HG03460 (cell line): ENCODE measurements around the gene SH3PXD2A.
"Not testable (repeated sequence)": the region's sequence is repeated elsewhere in the genome, so short reads cannot be mapped to it uniquely, and the experiment has no call there.

Experiments used
- ATAC-seq: cut with Tn5 transposase; IDR thresholded peaks from one replicate; pipeline ENCODE4 v1.9.1; 2021; ENCODE audit not compliant: unreplicated experiment

SH3PXD2A gene

GRCh38 chr10:103632871-103633270 lies 222.5 kb downstream of the SH3PXD2A start:
- not testable (repeated sequence) for ATAC-seq

DNA sequence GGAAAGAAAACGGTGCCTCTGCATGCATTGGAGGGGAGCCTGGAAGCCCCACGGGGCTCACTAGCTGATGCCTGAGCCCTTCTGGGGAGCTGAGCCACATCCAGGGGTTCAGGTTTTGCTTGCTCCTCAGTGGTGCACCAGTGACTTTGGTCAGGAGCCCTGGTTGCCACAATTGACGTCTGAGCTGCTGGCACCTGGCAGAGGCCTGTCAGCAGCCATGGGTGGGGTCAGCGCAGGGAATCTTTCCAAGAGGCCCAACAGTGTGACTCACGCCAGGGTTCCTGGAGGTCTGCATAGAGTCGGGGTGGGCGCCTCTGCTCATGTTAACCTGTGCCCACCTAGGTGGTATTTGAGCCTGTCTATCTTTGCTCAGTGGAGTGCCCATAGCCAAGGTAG lies 223.1 kb downstream of the SH3PXD2A start:
- no peak for ATAC-seq

- no peak for ATAC-seq
Observed at GRCh38 chr10:103630156-103630555, 225.2 kb downstream of the SH3PXD2A start.

GRCh38 chr10:103629581-103629980 lies 225.8 kb downstream of the SH3PXD2A start:
- no peak for ATAC-seq

DNA sequence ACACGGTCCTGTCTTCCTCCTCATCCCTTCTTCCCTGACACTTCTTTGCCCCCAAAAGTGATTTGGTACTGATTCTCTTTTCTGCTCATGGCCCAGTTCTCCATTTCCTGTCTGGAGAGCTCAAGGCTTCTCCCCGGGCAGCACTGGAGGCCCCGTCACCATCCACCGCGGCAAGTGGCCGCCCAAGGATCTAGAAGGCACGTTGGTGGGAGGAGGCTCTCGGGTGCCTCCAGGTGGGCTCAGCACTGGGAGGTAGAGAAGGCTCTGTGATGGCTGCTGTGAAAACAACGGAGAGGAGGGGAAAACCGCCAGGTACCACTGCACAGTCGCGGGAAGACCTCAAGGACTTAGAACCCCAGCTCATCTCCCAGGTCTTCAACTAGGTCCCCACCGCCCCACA lies 227.5 kb downstream of the SH3PXD2A start:
- no peak for ATAC-seq

DNA sequence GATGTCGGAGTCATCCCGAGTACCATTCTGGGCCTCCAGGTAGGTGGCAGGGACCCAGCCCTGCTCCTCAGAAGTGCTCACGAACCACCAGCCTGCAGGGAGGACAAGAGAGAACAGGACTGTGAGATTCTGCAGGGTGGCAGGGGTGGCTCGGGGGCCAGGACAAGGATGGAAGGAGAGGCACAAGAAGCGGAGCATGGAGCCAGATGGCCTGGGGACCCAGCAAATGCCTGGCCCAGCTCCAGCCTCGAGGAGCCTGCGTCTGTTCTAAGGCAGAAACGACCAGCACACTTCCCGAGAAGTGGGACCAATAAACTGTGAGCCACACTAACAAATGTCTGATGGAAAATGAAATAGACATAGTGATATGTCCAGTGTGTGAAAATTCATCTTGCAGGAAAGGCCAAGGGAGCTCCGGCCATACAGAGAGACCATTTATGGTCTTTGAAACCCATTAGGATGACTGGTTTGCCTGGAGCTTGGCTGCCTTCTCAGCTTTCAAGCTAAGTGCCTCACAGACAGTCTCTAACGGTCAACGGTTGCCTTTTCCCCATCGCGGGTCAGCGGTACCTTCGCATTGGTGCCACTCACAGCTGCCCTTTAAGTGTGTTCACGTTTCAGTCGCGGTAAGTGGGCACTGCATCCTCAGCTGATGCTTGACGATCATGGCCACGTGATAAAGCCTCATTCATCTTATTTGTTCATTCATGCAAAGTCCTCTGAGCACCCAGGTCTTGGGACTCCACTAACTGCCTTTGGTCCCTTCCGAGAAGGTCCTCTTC lies 228.1 kb downstream of the SH3PXD2A start:
- no peak for ATAC-seq

DNA sequence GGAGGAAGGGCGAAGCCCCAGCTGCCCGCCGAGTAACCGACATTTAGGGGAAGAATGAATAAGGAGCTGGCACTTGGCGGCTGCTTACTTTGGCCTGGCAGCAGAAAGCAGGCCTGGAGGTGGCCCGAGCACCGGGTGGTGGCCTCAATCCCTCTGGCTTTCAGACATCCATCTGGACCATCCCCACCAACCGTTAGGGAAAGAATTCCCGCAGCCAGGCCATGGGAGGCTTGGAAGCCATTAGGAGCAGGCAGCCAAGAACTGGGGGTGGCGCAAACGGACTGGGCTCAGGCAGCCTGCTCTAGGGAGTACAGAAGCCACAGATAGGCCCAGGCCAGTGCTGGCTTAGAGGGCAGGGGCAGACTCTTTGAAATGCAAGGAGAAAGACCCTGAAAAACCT lies 229.2 kb downstream of the SH3PXD2A start:
- no peak for ATAC-seq

- ATAC-seq: no peak
Observed at GRCh38 chr10:103622935-103623574, 232.3 kb downstream of the SH3PXD2A start.

DNA sequence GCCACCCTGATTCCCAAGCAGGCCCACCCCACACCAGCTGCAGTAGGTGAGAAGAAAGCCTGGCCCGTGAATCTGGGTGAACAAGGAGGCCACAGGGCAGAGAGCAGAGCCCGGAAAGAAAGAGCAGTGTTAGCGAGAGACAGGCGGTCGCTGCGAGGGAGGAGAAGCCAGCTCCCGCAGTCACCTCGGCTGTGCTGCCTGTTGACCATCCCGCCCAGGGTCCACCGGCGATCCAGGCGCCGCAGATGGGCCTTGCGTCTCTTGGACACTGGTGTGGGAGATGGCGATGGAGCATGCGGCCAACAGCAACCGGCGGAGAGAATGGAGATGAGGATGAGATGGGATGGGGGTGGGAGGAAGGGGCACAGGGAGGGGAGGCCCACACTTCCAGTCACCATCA lies 233.1 kb downstream of the SH3PXD2A start:
- no peak for ATAC-seq

- ATAC-seq: no peak
Observed at GRCh38 chr10:103621783-103622125, 233.6 kb downstream of the SH3PXD2A start.

GRCh38 chr10:103620891-103621782 lies 234.2 kb downstream of the SH3PXD2A start:
- ATAC-seq: no peak

- no peak for ATAC-seq
Observed at GRCh38 chr10:103620352-103620740, 235.0 kb downstream of the SH3PXD2A start.

- no peak for ATAC-seq
Observed at GRCh38 chr10:103619424-103620351, 235.7 kb downstream of the SH3PXD2A start.

DNA sequence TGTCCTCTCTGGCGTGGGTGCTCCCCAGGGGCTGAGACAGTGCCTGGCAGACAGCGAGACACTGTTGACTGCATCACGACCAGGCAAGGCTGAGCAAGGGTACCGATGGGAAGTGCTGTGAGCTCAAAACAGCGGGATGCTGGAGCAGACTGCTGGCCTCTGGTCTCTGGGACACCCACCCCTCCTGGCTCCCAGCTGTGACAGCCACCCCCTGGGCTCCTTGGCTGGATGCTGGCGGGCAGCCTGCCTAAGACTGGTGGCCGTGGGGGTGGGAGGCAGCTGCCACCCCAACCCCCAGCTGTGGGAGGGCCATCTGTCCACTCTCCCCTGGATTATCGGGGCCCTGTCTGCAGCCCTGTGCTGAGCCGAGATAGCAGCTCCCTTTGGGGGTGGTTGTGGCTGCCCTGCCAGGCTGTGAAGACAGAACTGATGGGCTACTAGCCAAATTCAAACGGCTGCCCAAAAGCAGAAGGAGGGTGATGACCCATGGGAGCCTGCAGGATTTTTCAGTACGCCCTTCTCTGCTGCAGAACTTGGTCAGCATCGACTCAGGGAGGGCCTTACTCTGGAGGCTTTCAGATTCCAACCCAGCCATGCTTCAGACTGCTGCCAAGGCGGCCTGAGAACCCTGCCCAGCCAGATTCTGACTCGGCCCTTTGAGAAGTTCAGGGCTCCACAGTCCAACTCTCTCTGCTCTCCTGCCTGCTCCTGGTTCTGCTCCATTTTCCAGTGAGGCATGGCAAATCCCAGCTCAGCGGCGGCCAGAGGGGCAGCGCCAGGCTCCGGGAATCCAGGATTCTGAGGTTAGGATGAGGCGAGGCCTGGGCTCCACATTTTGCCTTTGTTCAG lies 236.6 kb downstream of the SH3PXD2A start:
- no peak for ATAC-seq

GRCh38 chr10:103617602-103618385 lies 237.6 kb downstream of the SH3PXD2A start:
- no peak for ATAC-seq

GRCh38 chr10:103616705-103617601 lies 238.4 kb downstream of the SH3PXD2A start:
- ATAC-seq: no peak

DNA sequence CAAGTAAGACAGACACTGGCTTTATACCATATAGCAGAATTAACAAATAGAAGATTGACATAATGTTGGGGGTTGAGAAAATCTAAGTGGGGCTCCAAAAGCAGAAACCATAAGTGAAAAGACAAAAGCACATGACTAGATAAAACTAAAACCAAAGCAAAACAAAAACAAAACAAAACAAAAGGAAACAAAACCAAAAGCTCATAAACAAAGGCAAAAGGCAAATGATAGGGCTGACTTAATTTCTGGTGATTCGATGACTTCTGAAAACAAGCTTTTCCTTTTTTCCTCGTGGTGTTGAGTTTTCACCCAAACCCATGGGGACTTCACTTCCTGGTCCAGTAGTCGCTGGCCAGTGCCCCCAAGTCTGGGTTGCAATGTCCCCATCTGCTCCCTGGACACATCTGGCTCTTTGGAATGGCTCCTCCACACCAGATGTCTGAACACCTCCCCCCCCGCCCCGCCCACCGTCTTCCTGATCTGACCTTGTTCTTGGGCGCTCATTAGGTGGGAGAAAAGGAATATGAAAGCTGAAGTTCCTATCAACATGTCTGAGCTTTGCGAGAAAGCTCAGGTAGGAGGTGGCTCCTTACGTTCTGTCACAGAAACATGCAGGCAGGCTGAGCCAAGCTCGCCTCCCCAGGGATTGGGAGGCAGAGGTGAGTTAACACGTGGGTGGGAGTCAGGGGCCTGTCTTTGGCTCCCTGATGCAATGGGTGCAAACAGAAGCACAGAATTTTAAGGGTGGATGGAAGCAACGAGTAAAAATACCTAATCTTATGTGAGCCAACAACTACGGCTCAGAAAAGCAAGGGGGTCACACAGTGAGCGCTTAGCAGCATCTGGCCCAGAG lies 240.8 kb downstream of the SH3PXD2A start:
- no peak for ATAC-seq
